Measurements from ENCODE around the gene BEX1.
"Not testable (repeated sequence)": the region's sequence is repeated elsewhere in the genome, so short reads cannot be mapped to it uniquely, and the experiment has no call there.

The BEX1 gene

GRCh38 chrX:103063918-103064434 lies at the start of gene BEX1:
Gene BEX1, minus strand, starts transcription at chrX:103064171. Its CDS starts 897 bp downstream, at chrX:103063274.
- no peak for DNase-seq (ENCODE audit: low read depth in 2 of 2)

GRCh38 chrX:103109497-103109896 lies 45.5 kb upstream of the BEX1 start:
- not testable (repeated sequence) for DNase-seq (ENCODE audit: low read depth in 2 of 2)

GRCh38 chrX:103107836-103108235 lies 43.9 kb upstream of the BEX1 start:
- no peak for DNase-seq (ENCODE audit: low read depth in 2 of 2)

- not testable (repeated sequence) for DNase-seq (ENCODE audit: low read depth in 2 of 2)
Observed at GRCh38 chrX:103107227-103107737, 43.3 kb upstream of the BEX1 start.

GRCh38 chrX:103104370-103104769 lies 40.4 kb upstream of the BEX1 start:
- DNase-seq (ENCODE audit: low read depth in 2 of 2), result not testable (repeated sequence)

GRCh38 chrX:103103866-103104265 lies 39.9 kb upstream of the BEX1 start:
- DNase-seq (ENCODE audit: low read depth in 2 of 2), result not testable (repeated sequence)

- DNase-seq (ENCODE audit: low read depth in 2 of 2), result no peak
Observed at GRCh38 chrX:103101299-103102042, 37.5 kb upstream of the BEX1 start.

GRCh38 chrX:103100484-103100883 lies 36.5 kb upstream of the BEX1 start:
- no peak for DNase-seq (ENCODE audit: low read depth in 2 of 2)

- DNase-seq (ENCODE audit: low read depth in 2 of 2), result no peak
Observed at GRCh38 chrX:103099691-103100090, 35.7 kb upstream of the BEX1 start.

GRCh38 chrX:103098488-103098887 lies 34.5 kb upstream of the BEX1 start:
- no peak for DNase-seq (ENCODE audit: low read depth in 2 of 2)

GRCh38 chrX:103092942-103093341 lies 29.0 kb upstream of the BEX1 start, which contains the start of gene NXF3:
Gene NXF3, minus strand, starts transcription at chrX:103093143. Its CDS starts 120 bp downstream, at chrX:103093023.
- DNase-seq (ENCODE audit: low read depth in 2 of 2), result no peak

GRCh38 chrX:103081051-103081450 lies 17.1 kb upstream of the BEX1 start:
- no peak for DNase-seq (ENCODE audit: low read depth in 2 of 2)

- DNase-seq (ENCODE audit: low read depth in 2 of 2), result no peak
Observed at GRCh38 chrX:103073467-103073866, 9.5 kb upstream of the BEX1 start.

GRCh38 chrX:103066606-103067005 lies 2.6 kb upstream of the BEX1 start:
- no peak for DNase-seq (ENCODE audit: low read depth in 2 of 2)

GRCh38 chrX:103063191-103063845 lies 653 bp downstream of the BEX1 start:
- no peak for DNase-seq (ENCODE audit: low read depth in 2 of 2)

GRCh38 chrX:103061486-103061885 lies 2.5 kb downstream of the BEX1 start:
- DNase-seq (ENCODE audit: low read depth in 2 of 2), result no peak

GRCh38 chrX:103056902-103057301 lies 7.1 kb downstream of the BEX1 start:
- DNase-seq (ENCODE audit: low read depth in 2 of 2), result no peak

- no peak for DNase-seq (ENCODE audit: low read depth in 2 of 2)
Observed at GRCh38 chrX:103052625-103053024, 11.3 kb downstream of the BEX1 start.

- DNase-seq (ENCODE audit: low read depth in 2 of 2), result no peak
Observed at GRCh38 chrX:103051260-103051789, 12.6 kb downstream of the BEX1 start.

GRCh38 chrX:103033371-103033770 lies 30.6 kb downstream of the BEX1 start:
- not testable (repeated sequence) for DNase-seq (ENCODE audit: low read depth in 2 of 2)

- no peak for DNase-seq (ENCODE audit: low read depth in 2 of 2)
Observed at GRCh38 chrX:103017542-103017941, 46.4 kb downstream of the BEX1 start.

- DNase-seq (ENCODE audit: low read depth in 2 of 2), result no peak
Observed at GRCh38 chrX:103012945-103013344, 51.0 kb downstream of the BEX1 start.

All from stimulated activated CD8-positive, alpha-beta memory T cell treated with anti-CD3 and anti-CD28 coated beads, Interleukin-7, amount 100 ng/mL, for 4 hours (primary cell).